HEK293T (cell line): ENCODE results near the gene STK40.

ENCODE experiments used
- FOXM1 ChIP-seq: fragments of 450-650 bp; IDR thresholded peaks from 2 replicates; pipeline ENCODE4 v1.6.1; 2017; ENCODE audit warnings: mild to moderate bottlenecking, borderline replicate concordance
- SP1 ChIP-seq: fragments of 450-650 bp; IDR thresholded peaks from 2 replicates; pipeline ENCODE4 v1.6.1; 2017

DNA sequence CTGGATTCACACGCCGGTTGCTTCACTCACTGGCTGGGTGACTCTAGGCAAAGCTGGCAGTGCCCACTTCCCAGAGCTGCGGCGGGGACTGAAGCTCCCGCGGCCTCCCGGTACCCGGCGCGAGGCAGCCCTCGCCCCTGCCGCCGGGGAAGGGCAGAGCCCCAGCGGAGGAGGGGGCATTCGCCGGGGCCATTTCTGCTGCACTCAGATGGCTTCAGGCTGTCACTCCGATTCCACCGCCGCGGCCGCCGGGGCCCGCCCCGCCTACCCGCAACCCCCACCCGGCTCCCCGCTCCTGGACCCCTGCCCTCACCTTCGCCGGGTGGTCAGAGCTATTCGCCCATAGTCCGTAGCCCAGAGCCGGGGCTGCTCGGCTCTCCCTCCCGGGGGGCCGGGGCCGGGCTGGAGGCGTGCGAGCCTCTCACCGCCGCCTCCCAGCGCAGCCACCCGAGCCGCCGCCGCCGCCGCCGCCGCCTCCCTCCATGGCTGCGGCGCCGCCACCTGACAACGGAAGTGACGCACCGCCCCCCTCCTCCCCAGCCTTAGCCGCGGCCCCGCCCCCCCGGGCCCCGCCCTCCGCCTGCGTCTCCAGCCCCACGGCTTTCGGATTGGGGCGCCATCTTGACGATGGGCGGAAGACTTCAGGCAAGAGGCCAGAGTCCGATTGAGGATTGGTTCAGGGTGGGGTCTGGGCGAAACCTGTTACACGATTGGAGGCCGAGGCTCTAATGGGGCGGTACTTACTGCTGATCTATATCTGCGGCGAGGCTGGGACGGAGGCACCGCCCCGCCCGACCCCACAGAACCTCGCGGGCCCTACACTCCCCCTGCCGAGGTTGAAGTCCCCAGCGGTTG lies at the start of gene STK40:
- TF ChIP-seq FOXM1 (no peak), SP1 (no peak)
